ENCODE data around the gene PML.

PML gene

DNA sequence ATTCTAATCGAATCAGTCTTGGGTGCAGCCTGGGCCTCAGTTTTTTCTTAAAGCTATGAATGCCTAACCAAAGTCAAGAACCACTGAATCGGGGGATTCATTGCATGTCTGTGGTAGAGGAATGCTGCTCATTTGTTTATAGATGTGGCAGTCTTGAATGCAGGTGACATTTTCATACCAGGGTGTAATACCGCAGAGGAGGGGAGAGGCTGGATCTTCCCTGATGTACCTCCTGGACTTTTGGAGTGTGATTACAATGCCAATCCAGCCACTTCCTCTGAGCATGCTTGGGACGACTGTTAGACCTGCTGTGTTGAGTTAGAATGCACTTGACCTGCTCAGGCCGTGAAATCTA lies 45.1 kb downstream of the PML start:
- no peak for ATAC-seq
- TF ChIP-seq ZC3H10 (CRISPR knock-in tag; IDR thresholded peaks at IDR 0.05) (no peak), ZNF8 (CRISPR knock-in tag; IDR thresholded peaks at IDR 0.05) (no peak), BACH2 (CRISPR knock-in tag; IDR thresholded peaks at IDR 0.05; ENCODE audit: borderline replicate concordance) (no peak), SNAI2 (CRISPR knock-in tag; IDR thresholded peaks at IDR 0.05) (no peak), ZFP3 (CRISPR knock-in tag; IDR thresholded peaks at IDR 0.05) (no peak)
- TF ChIP-seq, protein P1, sequence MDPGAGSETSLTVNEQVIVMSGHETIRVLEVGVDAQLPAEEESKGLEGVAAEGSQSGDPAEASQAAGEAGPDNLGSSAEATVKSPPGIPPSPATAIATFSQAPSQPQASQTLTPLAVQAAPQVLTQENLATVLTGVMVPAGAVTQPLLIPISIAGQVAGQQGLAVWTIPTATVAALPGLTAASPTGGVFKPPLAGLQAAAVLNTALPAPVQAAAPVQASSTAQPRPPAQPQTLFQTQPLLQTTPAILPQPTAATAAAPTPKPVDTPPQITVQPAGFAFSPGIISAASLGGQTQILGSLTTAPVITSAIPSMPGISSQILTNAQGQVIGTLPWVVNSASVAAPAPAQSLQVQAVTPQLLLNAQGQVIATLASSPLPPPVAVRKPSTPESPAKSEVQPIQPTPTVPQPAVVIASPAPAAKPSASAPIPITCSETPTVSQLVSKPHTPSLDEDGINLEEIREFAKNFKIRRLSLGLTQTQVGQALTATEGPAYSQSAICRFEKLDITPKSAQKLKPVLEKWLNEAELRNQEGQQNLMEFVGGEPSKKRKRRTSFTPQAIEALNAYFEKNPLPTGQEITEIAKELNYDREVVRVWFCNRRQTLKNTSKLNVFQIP (CRISPR knock-in tag; IDR thresholded peaks at IDR 0.05; ENCODE audit: borderline replicate concordance, low read depth) = no peak
- TF ChIP-seq, protein P2, sequence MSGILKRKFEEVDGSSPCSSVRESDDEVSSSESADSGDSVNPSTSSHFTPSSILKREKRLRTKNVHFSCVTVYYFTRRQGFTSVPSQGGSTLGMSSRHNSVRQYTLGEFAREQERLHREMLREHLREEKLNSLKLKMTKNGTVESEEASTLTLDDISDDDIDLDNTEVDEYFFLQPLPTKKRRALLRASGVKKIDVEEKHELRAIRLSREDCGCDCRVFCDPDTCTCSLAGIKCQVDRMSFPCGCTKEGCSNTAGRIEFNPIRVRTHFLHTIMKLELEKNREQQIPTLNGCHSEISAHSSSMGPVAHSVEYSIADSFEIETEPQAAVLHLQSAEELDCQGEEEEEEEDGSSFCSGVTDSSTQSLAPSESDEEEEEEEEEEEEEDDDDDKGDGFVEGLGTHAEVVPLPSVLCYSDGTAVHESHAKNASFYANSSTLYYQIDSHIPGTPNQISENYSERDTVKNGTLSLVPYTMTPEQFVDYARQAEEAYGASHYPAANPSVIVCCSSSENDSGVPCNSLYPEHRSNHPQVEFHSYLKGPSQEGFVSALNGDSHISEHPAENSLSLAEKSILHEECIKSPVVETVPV (CRISPR knock-in tag; IDR thresholded peaks at IDR 0.05) = no peak

DNA sequence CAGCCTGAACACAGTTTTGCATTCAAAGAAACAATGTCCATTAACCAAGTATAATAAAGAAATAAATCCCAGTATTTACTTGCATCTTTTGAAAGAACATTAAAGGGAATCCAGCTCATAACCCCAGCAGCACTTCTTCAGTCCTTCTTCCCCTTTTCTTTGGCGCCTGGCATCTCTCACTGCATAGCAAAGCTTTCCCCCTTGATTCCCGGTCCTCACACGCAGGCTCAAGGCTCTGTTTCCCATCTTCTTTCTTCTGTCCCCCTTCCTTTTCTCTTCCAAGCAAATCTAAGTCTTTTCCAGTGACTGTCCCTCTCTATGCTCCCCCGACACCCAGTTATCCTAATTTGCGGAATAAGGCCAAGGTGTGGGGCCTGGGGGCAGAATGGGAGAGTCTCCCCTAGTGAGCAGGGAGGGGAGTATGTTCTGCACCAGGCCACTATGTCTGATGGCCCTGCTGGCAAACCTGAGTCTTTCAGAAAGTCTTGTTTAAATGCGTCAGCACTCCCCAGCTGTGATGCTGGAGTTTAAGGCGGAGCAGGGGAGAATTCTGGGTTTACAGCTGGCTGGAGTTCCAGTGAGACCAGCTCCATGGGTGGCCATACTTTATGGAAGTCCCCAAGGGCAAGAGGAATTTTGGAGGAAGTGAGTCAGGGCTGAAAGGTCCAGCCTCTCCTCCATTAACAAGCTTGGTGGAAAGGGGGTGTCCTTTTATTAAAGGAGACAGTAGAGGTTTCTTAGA lies 45.8 kb downstream of the PML start:
- TF ChIP-seq BACH2 (CRISPR knock-in tag; IDR thresholded peaks at IDR 0.05; ENCODE audit: borderline replicate concordance) (no peak), ISL1 (CRISPR knock-in tag; IDR thresholded peaks at IDR 0.05) (no peak)
- TF ChIP-seq, protein P3, sequence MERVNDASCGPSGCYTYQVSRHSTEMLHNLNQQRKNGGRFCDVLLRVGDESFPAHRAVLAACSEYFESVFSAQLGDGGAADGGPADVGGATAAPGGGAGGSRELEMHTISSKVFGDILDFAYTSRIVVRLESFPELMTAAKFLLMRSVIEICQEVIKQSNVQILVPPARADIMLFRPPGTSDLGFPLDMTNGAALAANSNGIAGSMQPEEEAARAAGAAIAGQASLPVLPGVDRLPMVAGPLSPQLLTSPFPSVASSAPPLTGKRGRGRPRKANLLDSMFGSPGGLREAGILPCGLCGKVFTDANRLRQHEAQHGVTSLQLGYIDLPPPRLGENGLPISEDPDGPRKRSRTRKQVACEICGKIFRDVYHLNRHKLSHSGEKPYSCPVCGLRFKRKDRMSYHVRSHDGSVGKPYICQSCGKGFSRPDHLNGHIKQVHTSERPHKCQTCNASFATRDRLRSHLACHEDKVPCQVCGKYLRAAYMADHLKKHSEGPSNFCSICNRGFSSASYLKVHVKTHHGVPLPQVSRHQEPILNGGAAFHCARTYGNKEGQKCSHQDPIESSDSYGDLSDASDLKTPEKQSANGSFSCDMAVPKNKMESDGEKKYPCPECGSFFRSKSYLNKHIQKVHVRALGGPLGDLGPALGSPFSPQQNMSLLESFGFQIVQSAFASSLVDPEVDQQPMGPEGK (CRISPR knock-in tag; IDR thresholded peaks at IDR 0.05; ENCODE audit: borderline replicate concordance) = no peak
- ATAC-seq = no peak

DNA sequence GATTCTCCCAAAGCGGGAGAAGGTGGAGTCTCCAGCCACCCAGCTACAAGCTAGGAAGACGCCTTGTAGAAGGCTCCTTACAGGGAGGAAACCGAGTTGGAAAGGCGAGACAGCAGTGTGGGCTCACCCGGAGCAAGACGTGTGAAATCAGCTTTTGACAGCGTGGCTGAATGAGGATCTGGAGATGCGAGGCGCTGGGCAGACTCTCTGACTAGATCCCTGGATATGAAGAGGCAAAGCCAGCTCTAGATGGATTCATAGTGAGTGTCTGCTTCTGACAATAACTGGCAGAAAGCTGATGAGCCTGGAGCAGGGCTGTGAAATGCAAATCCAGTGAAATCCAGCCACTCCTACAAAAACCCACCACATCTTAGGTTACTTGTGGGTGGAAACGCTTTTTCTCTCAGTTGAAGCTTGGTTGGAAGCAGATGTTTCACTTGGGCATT lies 46.8 kb downstream of the PML start:
- ATAC-seq = no peak
- TF ChIP-seq ZNF8 (CRISPR knock-in tag; IDR thresholded peaks at IDR 0.05) (no peak), ZFP3 (CRISPR knock-in tag; IDR thresholded peaks at IDR 0.05) (no peak), ARNTL (CRISPR knock-in tag; IDR thresholded peaks at IDR 0.05; ENCODE audit: borderline replicate concordance, low read depth) (no peak), TCF4 (CRISPR knock-in tag; IDR thresholded peaks at IDR 0.05; ENCODE audit: borderline replicate concordance) (no peak), ZFP30 (CRISPR knock-in tag; IDR thresholded peaks at IDR 0.05) (no peak), SNAI2 (CRISPR knock-in tag; IDR thresholded peaks at IDR 0.05) (no peak), ZC3H10 (CRISPR knock-in tag; IDR thresholded peaks at IDR 0.05) (no peak), BACH2 (CRISPR knock-in tag; IDR thresholded peaks at IDR 0.05; ENCODE audit: borderline replicate concordance) (no peak), OSR1 (CRISPR knock-in tag; IDR thresholded peaks at IDR 0.05) (no peak), CSDC2 (CRISPR knock-in tag; IDR thresholded peaks at IDR 0.05) (no peak), RARB (CRISPR knock-in tag; IDR thresholded peaks at IDR 0.05) (no peak), PPARA (CRISPR knock-in tag; IDR thresholded peaks at IDR 0.05; ENCODE audit: borderline replicate concordance) (no peak), TOX (CRISPR knock-in tag; IDR thresholded peaks at IDR 0.05; ENCODE audit: borderline replicate concordance) (no peak), ESRRG (CRISPR knock-in tag; IDR thresholded peaks at IDR 0.05) (no peak), ISL1 (CRISPR knock-in tag; IDR thresholded peaks at IDR 0.05) (no peak), ZNF565 (CRISPR knock-in tag; conservative IDR thresholded peaks at IDR 0.05; ENCODE audit: low read depth) (no peak)
- TF ChIP-seq, protein P3 (CRISPR knock-in tag; IDR thresholded peaks at IDR 0.05; ENCODE audit: borderline replicate concordance) = no peak
- TF ChIP-seq, protein P1 (CRISPR knock-in tag; IDR thresholded peaks at IDR 0.05; ENCODE audit: borderline replicate concordance, low read depth) = no peak
- TF ChIP-seq, protein P2 (CRISPR knock-in tag; IDR thresholded peaks at IDR 0.05) = no peak
- TF ChIP-seq, protein P4, sequence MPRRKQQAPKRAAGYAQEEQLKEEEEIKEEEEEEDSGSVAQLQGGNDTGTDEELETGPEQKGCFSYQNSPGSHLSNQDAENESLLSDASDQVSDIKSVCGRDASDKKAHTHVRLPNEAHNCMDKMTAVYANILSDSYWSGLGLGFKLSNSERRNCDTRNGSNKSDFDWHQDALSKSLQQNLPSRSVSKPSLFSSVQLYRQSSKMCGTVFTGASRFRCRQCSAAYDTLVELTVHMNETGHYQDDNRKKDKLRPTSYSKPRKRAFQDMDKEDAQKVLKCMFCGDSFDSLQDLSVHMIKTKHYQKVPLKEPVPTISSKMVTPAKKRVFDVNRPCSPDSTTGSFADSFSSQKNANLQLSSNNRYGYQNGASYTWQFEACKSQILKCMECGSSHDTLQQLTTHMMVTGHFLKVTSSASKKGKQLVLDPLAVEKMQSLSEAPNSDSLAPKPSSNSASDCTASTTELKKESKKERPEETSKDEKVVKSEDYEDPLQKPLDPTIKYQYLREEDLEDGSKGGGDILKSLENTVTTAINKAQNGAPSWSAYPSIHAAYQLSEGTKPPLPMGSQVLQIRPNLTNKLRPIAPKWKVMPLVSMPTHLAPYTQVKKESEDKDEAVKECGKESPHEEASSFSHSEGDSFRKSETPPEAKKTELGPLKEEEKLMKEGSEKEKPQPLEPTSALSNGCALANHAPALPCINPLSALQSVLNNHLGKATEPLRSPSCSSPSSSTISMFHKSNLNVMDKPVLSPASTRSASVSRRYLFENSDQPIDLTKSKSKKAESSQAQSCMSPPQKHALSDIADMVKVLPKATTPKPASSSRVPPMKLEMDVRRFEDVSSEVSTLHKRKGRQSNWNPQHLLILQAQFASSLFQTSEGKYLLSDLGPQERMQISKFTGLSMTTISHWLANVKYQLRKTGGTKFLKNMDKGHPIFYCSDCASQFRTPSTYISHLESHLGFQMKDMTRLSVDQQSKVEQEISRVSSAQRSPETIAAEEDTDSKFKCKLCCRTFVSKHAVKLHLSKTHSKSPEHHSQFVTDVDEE (CRISPR knock-in tag; IDR thresholded peaks at IDR 0.05) = no peak
